H9 (cell line): ENCODE results near the gene HOXD8. TPM values are rescaled to one million over a fixed set of nuclear protein-coding genes. Genes with fewer than 3 reads are reported as not detected.

Experiments
- DNase-seq: peaks from one replicate; pipeline ENCODE4 v3.0.0-alpha.2; 2017
- H2AFZ ChIP-seq: one replicate; pipeline ENCODE4 v1.6.1; 2013; ENCODE audit warnings: mild to moderate bottlenecking, low read length, control low read depth, moderate library complexity
- H2AK5ac ChIP-seq: 2 replicates; pipeline ENCODE4 v1.6.1; 2013; ENCODE audit warnings: low read length, control low read depth, mixed read lengths; ENCODE audit not compliant: insufficient read length
- H2BK120ac ChIP-seq: one replicate; pipeline ENCODE4 v1.6.1; 2013; ENCODE audit warnings: low read depth, mild to moderate bottlenecking, low read length, control low read depth, inconsistent platforms; ENCODE audit not compliant: poor library complexity, severe bottlenecking
- H2BK12ac ChIP-seq: 2 replicates; pipeline ENCODE4 v1.6.1; 2013; ENCODE audit warnings: low read length, control low read depth, mixed read lengths, low read depth; ENCODE audit not compliant: insufficient read length
- H2BK15ac ChIP-seq: 2 replicates; pipeline ENCODE4 v1.6.1; 2013; ENCODE audit warnings: low read depth, low read length, control low read depth
- H2BK20ac ChIP-seq: one replicate; pipeline ENCODE4 v1.6.1; 2013; ENCODE audit warnings: low read depth, mild to moderate bottlenecking, low read length, control low read depth, inconsistent platforms; ENCODE audit not compliant: poor library complexity, severe bottlenecking
- H2BK5ac ChIP-seq: 2 replicates; pipeline ENCODE4 v1.6.1; 2013; ENCODE audit warnings: low read length, control low read depth, mixed read lengths; ENCODE audit not compliant: insufficient read length
- H3K14ac ChIP-seq: 2 replicates; pipeline ENCODE4 v1.6.1; 2013; ENCODE audit warnings: low read length, control low read depth; ENCODE audit not compliant: insufficient read depth
- H3K18ac ChIP-seq: 2 replicates; pipeline ENCODE4 v1.6.1; 2013; ENCODE audit warnings: low read depth, mild to moderate bottlenecking, mixed read lengths, low read length, control low read depth; ENCODE audit not compliant: insufficient read length
- H3K23ac ChIP-seq: 2 replicates; pipeline ENCODE4 v1.6.1; 2013; ENCODE audit warnings: low read length, control low read depth, mixed read lengths, low read depth; ENCODE audit not compliant: insufficient read length
- H3K23me2 ChIP-seq: 2 replicates; pipeline ENCODE4 v1.6.1; 2013; ENCODE audit warnings: low read depth, mild to moderate bottlenecking, mixed read lengths, low read length, control low read depth; ENCODE audit not compliant: insufficient read length, poor library complexity, severe bottlenecking
- H3K27ac ChIP-seq: 2 replicates; pipeline ENCODE4 v1.5.1; 2013; ENCODE audit warnings: low read length, control low read depth, mixed read lengths, low read depth; ENCODE audit not compliant: insufficient read length
- H3K27me3 ChIP-seq: 2 replicates; pipeline ENCODE4 v1.6.1; 2013; ENCODE audit warnings: low read length, control low read depth, inconsistent platforms; ENCODE audit not compliant: insufficient read depth
- H3K4ac ChIP-seq: 2 replicates; pipeline ENCODE4 v1.6.1; 2013; ENCODE audit warnings: low read depth, mild to moderate bottlenecking, control low read depth, inconsistent platforms, low read length, moderate library complexity
- H3K4me1 ChIP-seq: 2 replicates; pipeline ENCODE4 v1.6.1; 2013; ENCODE audit warnings: low read length, control low read depth, inconsistent platforms; ENCODE audit not compliant: insufficient read depth
- H3K4me2 ChIP-seq: 2 replicates; pipeline ENCODE4 v1.6.1; 2013; ENCODE audit warnings: low read length, control low read depth, mixed read lengths; ENCODE audit not compliant: insufficient read length, insufficient read depth
- H3K56ac ChIP-seq: 2 replicates; pipeline ENCODE4 v1.6.1; 2013; ENCODE audit warnings: low read depth, mild to moderate bottlenecking, mixed read lengths, low read length, control low read depth; ENCODE audit not compliant: insufficient read length
- H3K79me1 ChIP-seq: 2 replicates; pipeline ENCODE4 v1.6.1; 2013; ENCODE audit warnings: low read depth, mild to moderate bottlenecking, moderate library complexity, low read length, control low read depth, inconsistent platforms; ENCODE audit not compliant: insufficient read depth, poor library complexity, severe bottlenecking
- H3K79me2 ChIP-seq: 2 replicates; pipeline ENCODE4 v1.6.1; 2013; ENCODE audit warnings: low read length, control low read depth, inconsistent platforms; ENCODE audit not compliant: insufficient read depth
- H3K9ac ChIP-seq: 2 replicates; pipeline ENCODE4 v1.6.1; 2013; ENCODE audit warnings: low read length, control low read depth, mixed read lengths; ENCODE audit not compliant: insufficient read length; ENCODE audit errors: extremely low read depth
- H3K9me3 ChIP-seq: one replicate; pipeline ENCODE4 v1.6.1; 2013; ENCODE audit warnings: low read depth, low read length, inconsistent platforms; ENCODE audit not compliant: control insufficient read depth
- H3T11ph ChIP-seq: one replicate; pipeline ENCODE4 v1.6.1; 2013; ENCODE audit warnings: mild to moderate bottlenecking, low read length, control low read depth, inconsistent platforms
- H4K20me1 ChIP-seq: one replicate; pipeline ENCODE4 v1.6.1; 2013; ENCODE audit not compliant: control insufficient read depth, insufficient read length, insufficient read depth
- H4K5ac ChIP-seq: 2 replicates; pipeline ENCODE4 v1.6.1; 2013; ENCODE audit warnings: low read depth, mild to moderate bottlenecking, mixed read lengths, low read length, control low read depth; ENCODE audit not compliant: insufficient read length
- H4K8ac ChIP-seq: replicated peaks from 2 replicates; pipeline ENCODE4 v1.6.1; 2013; ENCODE audit warnings: low read length, control low read depth, mixed read lengths, low read depth; ENCODE audit not compliant: insufficient read length
- H4K91ac ChIP-seq: 2 replicates; pipeline ENCODE4 v1.6.1; 2013; ENCODE audit warnings: low read depth, mild to moderate bottlenecking, moderate library complexity, mixed read lengths, low read length, control low read depth; ENCODE audit not compliant: insufficient read length
- H3K27ac Mint-ChIP-seq, 3 experiments: 2 replicates in 2 of 3; 3 replicates in 1 of 3; pipeline ENCODE4 v1.8.0; 2020 to 2021; ENCODE audit warnings: mixed read lengths in 3 of 3, mild to moderate bottlenecking in 1 of 3, moderate library complexity in 1 of 3
- H3K27me3 Mint-ChIP-seq: 2 replicates; pipeline ENCODE4 v1.8.0; 2021; ENCODE audit warnings: low read depth, mild to moderate bottlenecking, moderate library complexity, mixed read lengths
- H3K36me3 Mint-ChIP-seq, 3 experiments: 2 replicates in 2 of 3; 3 replicates in 1 of 3; pipeline ENCODE4 v1.8.0; 2020 to 2021; ENCODE audit warnings: low read depth in 3 of 3, mixed read lengths in 3 of 3; ENCODE audit not compliant: insufficient read depth in 1 of 3
- H3K4me1 Mint-ChIP-seq, 2 experiments: 2 replicates each; pipeline ENCODE4 v1.8.0; 2020; ENCODE audit warnings: mixed read lengths in 2 of 2
- H3K4me3 Mint-ChIP-seq, 2 experiments: 2 replicates in 1 of 2; 3 replicates in 1 of 2; pipeline ENCODE4 v1.8.0; 2020 to 2021; ENCODE audit warnings: mild to moderate bottlenecking in 2 of 2, mixed read lengths in 2 of 2, moderate library complexity in 1 of 2
- H3K9me3 Mint-ChIP-seq, 2 experiments: 2 replicates in 1 of 2; 3 replicates in 1 of 2; pipeline ENCODE4 v1.8.0; 2020; ENCODE audit warnings: mild to moderate bottlenecking in 2 of 2, mixed read lengths in 2 of 2, moderate library complexity in 1 of 2
- CTCF ChIP-seq: fragments of 200-600 bp; sonication (generic); conservative IDR thresholded peaks from 3 replicates; pipeline ENCODE4 v1.8.0; 2021; ENCODE audit warnings: antibody characterized with exemption, mild to moderate bottlenecking
- WGBS: extraction: QIAGEN DNeasy Blood & Tissue Kit; methylation state at CpG from one replicate; pipeline ENCODE4 v1.1.7; 2013; ENCODE audit warnings: missing lambda C conversion rate, low lambda C conversion rate, mixed read lengths; ENCODE audit not compliant: insufficient read length; ENCODE audit errors: extremely low coverage; 5-methylcytosine and 5-hydroxymethylcytosine counted together
- total RNA-seq: library from RNA; stranded (reverse); gene quantifications from 2 replicates; pipeline ENCODE4 v1.2.1, GENCODE V29; 2021

The HOXD8 gene
- total RNA-seq, 1 experiment from 2014 or later, result not detected

- no peak overlapping the region for H2AFZ ChIP-seq
These were observed 15.8 kb downstream of the HOXD8 start for GRCh38 chr2:176145085-176145969.

More at GRCh38 chr2:176145085-176145969, 15.8 kb downstream of the HOXD8 start:
- Histone ChIP-seq H2AK5ac (no peak overlapping the region), H4K5ac (no peak overlapping the region), H4K8ac (no peak overlapping the region), H3K4ac (no peak overlapping the region), H3K23ac (no peak overlapping the region), H4K20me1 (no peaks in the 10 kb centered on the region), H2BK15ac (no peak overlapping the region; the same call in 1 of the 2 replicates), H3K18ac (no peak overlapping the region), H3K14ac (no peak overlapping the region), H3K9ac (no peak overlapping the region), H2BK12ac (no peak overlapping the region), H3K4me2 (no peak overlapping the region), H3K9me3 (no peaks in the 10 kb centered on the region), H3K4me1 (no peaks in the 10 kb centered on the region), H3K27ac (no peak overlapping the region), H3K27me3 (peaks cover 88% of the 10 kb centered on the region), H2BK120ac (no peak overlapping the region), H3K23me2 (no peaks in the 10 kb centered on the region), H3T11ph (no peak overlapping the region), H3K56ac (no peak overlapping the region), H3K79me2 (no peaks in the 10 kb centered on the region), H4K91ac (no peak overlapping the region), H2BK20ac (no peak overlapping the region), H2BK5ac (no peak overlapping the region), H3K79me1 (no peaks in the 10 kb centered on the region)
- no peak overlapping the region for H3K27ac Mint-ChIP-seq
- WGBS, result no CpG with 5 or more reads among the region's 4 CpGs
- H3K36me3 Mint-ChIP-seq, result no peaks in the 10 kb centered on the region; a peak in 1 of 7 replicates
- no peak for TF ChIP-seq CTCF
- H3K27me3 Mint-ChIP-seq, result peaks cover 98% of the 10 kb centered on the region
- H3K4me3 Mint-ChIP-seq, result no peak overlapping the region
- H3K4me1 Mint-ChIP-seq, result peaks cover 2 to 15% of the 10 kb centered on the region in 2 experiments; a peak in 3 of 4 replicates
- DNase-seq, result no peak
- peaks cover 0 to 7% of the 10 kb centered on the region in 2 experiments; a peak in 4 of 5 replicates for H3K9me3 Mint-ChIP-seq
